Panc1 (cell line): ENCODE results near the gene SLC4A8. TPM values are rescaled to one million over a fixed set of nuclear protein-coding genes. Genes with fewer than 3 reads are reported as not detected.

Experiments used
- ATAC-seq: fragments of 200-7000 bp; cut with Tn5 transposase; 2 replicates; pipeline ENCODE4 v1.9.1; 2020; ENCODE audit warnings: mild to moderate bottlenecking, moderate library complexity
- BruUV-seq: library from RNA; stranded (reverse); fragments of 400-500 nt; replicated peaks from 2 replicates; lab custom pipeline; 2021; lab: Mats Ljungman, UMichigan
- CTCF ChIA-PET: fragments of 300-600 bp; sonication (Branson Sonifier 250); formaldehyde crosslinking; loops from one replicate; lab custom pipeline; 2022; ENCODE audit warnings: antibody characterized with exemption; lab: Charles Lee
- POLR2A ChIA-PET: fragments of 300-600 bp; sonication (Branson Sonifier 250); formaldehyde crosslinking; loops from one replicate; lab custom pipeline; 2022; ENCODE audit warnings: antibody characterized with exemption; lab: Charles Lee
- DNase-seq: peaks from one replicate; pipeline ENCODE4 v3.0.0-alpha.2; 2010; ENCODE audit warnings: low read depth, low spot score
- H3K27ac ChIP-seq: 2 replicates; pipeline ENCODE4 v1.5.1; 2011; ENCODE audit warnings: mild to moderate bottlenecking, low read length, inconsistent platforms
- H3K27me3 ChIP-seq: fragments of 200-500 bp; sonication (Bioruptor generic); 2 replicates; pipeline ENCODE4 v1.6.0; 2014; ENCODE audit warnings: low read length, inconsistent platforms; ENCODE audit not compliant: control insufficient read depth, insufficient read depth
- H3K36me3 ChIP-seq: fragments of 200-500 bp; sonication (Bioruptor generic); 2 replicates; pipeline ENCODE4 v1.5.1; 2014; ENCODE audit warnings: inconsistent platforms, mild to moderate bottlenecking, low read length, moderate library complexity; ENCODE audit not compliant: control insufficient read depth, insufficient read depth
- H3K4me1 ChIP-seq: 2 replicates; pipeline ENCODE4 v1.5.1; 2011; ENCODE audit warnings: inconsistent platforms, mild to moderate bottlenecking, low read length, moderate library complexity; ENCODE audit not compliant: control insufficient read depth, insufficient read depth
- H3K4me3 ChIP-seq, 2 experiments: 2 replicates each; pipeline ENCODE4 v1.5.1; 2011 to 2012; ENCODE audit warnings: low read depth in 2 of 2, low read length in 2 of 2, mild to moderate bottlenecking in 2 of 2, inconsistent platforms in 1 of 2, moderate library complexity in 1 of 2
- H3K9me3 ChIP-seq: fragments of 200-500 bp; sonication (Bioruptor generic); 2 replicates; pipeline ENCODE4 v1.5.1; 2014; ENCODE audit warnings: low read depth, mild to moderate bottlenecking, inconsistent platforms, low read length, moderate library complexity; ENCODE audit not compliant: control insufficient read depth, insufficient read depth
- POLR2AphosphoS5 ChIP-seq: IDR thresholded peaks from 2 replicates; pipeline ENCODE4 v1.6.1; 2012; ENCODE audit warnings: mild to moderate bottlenecking, low read depth, low read length, moderate library complexity
- REST ChIP-seq, 2 experiments: IDR thresholded peaks; 2 replicates each; pipeline ENCODE4 v1.6.1; 2011 to 2012; ENCODE audit warnings: low read depth in 2 of 2, control low read depth in 1 of 2, low read length in 1 of 2, mild to moderate bottlenecking in 1 of 2, moderate library complexity in 1 of 2; ENCODE audit not compliant: insufficient read depth in 1 of 2
- SIN3A ChIP-seq: IDR thresholded peaks from 2 replicates; pipeline ENCODE4 v1.6.1; 2012; ENCODE audit warnings: low read depth, mild to moderate bottlenecking, low read length, moderate library complexity, borderline replicate concordance; ENCODE audit not compliant: insufficient read depth
- TCF7L2 ChIP-seq: IDR thresholded peaks from 2 replicates; pipeline ENCODE4 v1.6.1; 2011; ENCODE audit warnings: mild to moderate bottlenecking, low read depth, low read length, inconsistent platforms
- in situ Hi-C: cut with HindIII; loops from 2 replicates; pipeline ENCODE4 v1.10.0; 2016; ENCODE audit warnings: low sequenced_read_pairs, low pct_unique_long_range_greater_than_20kb
- intact Hi-C: fragments of 100-400 bp; cut with micrococcal nuclease; formaldehyde crosslinking; loops from one replicate; pipeline ENCODE4 v1.10.0; 2022; ENCODE audit not compliant: unreplicated experiment
- total RNA-seq: library from RNA; stranded (reverse); gene quantifications from one replicate; pipeline ENCODE4 v1.2.1, GENCODE V29; 2021; ENCODE audit not compliant: unreplicated experiment
- TF ChIP-seq, protein P1 (sequence below): fragments of 450-650 bp; IDR thresholded peaks from 2 replicates; pipeline ENCODE4 v1.5.1; 2017; ENCODE audit warnings: mild to moderate bottlenecking

Gene SLC4A8
- total RNA-seq, 1 experiment from 2014 or later: 18.8 TPM

DNA sequence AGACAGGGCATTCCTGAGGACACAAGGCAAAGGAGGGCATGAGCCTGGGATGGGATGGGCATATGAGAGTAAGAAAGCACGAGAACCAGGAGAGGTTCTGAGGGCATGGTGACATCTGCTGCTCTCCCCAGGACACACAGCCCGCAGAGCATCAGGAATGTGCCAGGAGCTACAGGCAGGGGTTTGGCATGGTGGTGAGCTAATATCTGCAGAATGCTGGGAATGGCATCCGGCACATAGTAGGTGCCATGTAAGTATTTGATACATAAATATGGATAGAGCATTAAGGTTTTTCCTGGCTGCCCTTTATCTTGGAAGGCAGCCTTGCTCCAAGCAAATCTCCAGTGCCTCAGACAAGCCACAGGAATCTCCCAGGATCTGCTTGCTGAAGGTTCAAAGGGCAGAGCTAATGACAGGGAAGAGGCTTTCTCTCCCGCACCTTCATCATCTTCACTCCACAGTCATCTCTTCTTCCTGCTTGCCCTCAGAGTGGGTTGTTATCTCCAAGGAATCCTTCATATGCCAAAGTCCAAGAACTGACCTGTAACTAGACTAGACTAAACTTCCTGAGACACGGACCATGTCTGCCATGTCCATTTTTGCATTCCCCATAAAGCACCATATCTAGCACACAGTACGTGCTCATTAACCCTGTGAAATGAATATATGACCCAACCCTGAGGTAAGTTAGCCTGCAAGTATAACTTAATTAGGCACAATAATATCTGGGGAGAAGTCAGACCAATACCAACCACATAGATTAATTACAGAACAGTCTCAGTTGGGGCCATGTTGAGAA, 104.4 kb downstream of the SLC4A8 start:
- intact Hi-C loops: no loop called here
- CTCF ChIA-PET: interaction anchor here (1.3 kb wide), 1 partner anchor 108 kb away, joined by 3 read pairs; no protein-coding TSS in a partner anchor

GRCh38 chr12:51529651-51529970, 105.0 kb downstream of the SLC4A8 start:
- H3K27me3 ChIP-seq: no peaks in the 10 kb centered on the region
- no peak overlapping the region for H3K27ac ChIP-seq
- ChIA-PET POLR2A (no interaction called here), CTCF (no interaction called here)
- BruUV-seq: no TSS peak
- no peaks in the 10 kb centered on the region; the same call in 1 of the 2 replicates for H3K36me3 ChIP-seq
- TF ChIP-seq POLR2AphosphoS5 (no peak), REST (IDR thresholded peaks at IDR 0.05; ENCODE audit: insufficient read depth in 1 of 2, low read depth in 2 of 2, low read length in 1 of 2) (no peak), TCF7L2 (no peak), SIN3A (no peak)
- TF ChIP-seq, protein P1, sequence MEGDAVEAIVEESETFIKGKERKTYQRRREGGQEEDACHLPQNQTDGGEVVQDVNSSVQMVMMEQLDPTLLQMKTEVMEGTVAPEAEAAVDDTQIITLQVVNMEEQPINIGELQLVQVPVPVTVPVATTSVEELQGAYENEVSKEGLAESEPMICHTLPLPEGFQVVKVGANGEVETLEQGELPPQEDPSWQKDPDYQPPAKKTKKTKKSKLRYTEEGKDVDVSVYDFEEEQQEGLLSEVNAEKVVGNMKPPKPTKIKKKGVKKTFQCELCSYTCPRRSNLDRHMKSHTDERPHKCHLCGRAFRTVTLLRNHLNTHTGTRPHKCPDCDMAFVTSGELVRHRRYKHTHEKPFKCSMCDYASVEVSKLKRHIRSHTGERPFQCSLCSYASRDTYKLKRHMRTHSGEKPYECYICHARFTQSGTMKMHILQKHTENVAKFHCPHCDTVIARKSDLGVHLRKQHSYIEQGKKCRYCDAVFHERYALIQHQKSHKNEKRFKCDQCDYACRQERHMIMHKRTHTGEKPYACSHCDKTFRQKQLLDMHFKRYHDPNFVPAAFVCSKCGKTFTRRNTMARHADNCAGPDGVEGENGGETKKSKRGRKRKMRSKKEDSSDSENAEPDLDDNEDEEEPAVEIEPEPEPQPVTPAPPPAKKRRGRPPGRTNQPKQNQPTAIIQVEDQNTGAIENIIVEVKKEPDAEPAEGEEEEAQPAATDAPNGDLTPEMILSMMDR: no peak
- no peaks in the 10 kb centered on the region for H3K9me3 ChIP-seq
- in situ Hi-C loops: no loop called here
- peaks cover 3% of the 10 kb centered on the region for H3K4me1 ChIP-seq
- no peak overlapping the region for H3K4me3 ChIP-seq
- no peak for ATAC-seq
- intact Hi-C loops: no loop called here
- no peak for DNase-seq

More for the DNA sequence above, 104.4 kb downstream of the SLC4A8 start:
- Histone ChIP-seq H3K27me3 (no peaks in the 10 kb centered on the region), H3K4me1 (no peaks in the 10 kb centered on the region; the same call in 1 of the 2 replicates), H3K27ac (no peak overlapping the region), H3K4me3 (no peak overlapping the region), H3K36me3 (no peaks in the 10 kb centered on the region; the same call in 1 of the 2 replicates), H3K9me3 (no peaks in the 10 kb centered on the region)
- DNase-seq: no peak
- in situ Hi-C loops: no loop called here
- TF ChIP-seq SIN3A: no peak
- TF ChIP-seq REST (IDR thresholded peaks at IDR 0.05; ENCODE audit: insufficient read depth in 1 of 2, low read depth in 2 of 2, low read length in 1 of 2): no peak
- ATAC-seq: no peak
- POLR2A ChIA-PET: no interaction called here
- BruUV-seq: no TSS peak
